ENCODE data around the gene WDFY4.

GRCh38 chr10:48957361-48958151 lies 272.9 kb downstream of the WDFY4 start:
- TF ChIP-seq POLR2A (IDR thresholded peaks at IDR 0.05) (no peak), CTCF (IDR thresholded peaks at IDR 0.05) (no peak), EP300 (IDR thresholded peaks at IDR 0.05) (no peak)
